ENCODE measurements around the gene FAM227A.

DNA sequence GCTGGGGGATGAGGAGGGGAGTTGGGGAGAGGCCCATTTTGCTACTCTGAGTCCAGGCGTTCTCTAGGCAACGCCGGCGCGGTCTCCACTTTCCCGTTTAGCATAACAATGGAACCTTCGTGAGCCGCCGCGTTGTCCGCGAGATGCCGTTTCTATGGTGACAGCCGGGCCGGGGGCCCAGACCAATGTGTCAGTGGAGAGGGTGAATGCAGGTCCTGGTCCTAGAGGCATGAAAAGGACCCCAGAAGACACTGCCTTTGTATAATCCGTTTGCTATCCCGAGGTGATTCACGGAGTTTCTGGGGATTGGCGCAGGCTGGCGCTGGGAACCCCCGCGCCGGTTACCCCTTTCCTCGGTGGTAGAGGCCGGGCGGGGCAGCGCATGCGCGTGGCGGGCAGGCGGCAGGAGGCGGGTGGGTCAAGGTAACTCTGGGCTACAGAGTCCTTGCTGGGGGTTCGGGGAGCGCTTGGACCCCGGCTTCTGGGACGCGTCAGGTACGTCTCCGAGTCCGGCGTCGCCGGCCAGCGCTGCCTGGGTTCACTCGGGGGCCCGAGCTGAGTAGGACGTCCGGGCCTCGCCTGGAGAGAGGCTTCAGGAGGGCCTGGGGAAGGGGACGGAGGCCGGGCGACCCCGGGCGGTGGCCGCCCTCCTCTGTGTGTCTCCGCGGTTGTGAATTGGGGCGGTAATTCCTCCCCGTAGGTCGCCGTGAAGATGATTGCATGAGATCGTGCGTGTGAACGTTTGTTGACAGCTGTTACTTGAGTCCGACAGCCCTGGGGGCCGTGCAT lies at the start of gene FAM227A, which contains the start of gene CBY1:
- no peak for TF ChIP-seq CTCF (IDR thresholded peaks at IDR 0.05)
- no peak for TF ChIP-seq ZFX (IDR thresholded peaks at IDR 0.05; ENCODE audit: borderline replicate concordance)

Data from 22Rv1 (cell line).